H1 (cell line): ENCODE measurements around the gene ANAPC13. TPM values are rescaled to one million over a fixed set of nuclear protein-coding genes. Genes with fewer than 3 reads are reported as not detected.

ENCODE experiments used
- CTCF ChIP-seq, 3 experiments: IDR thresholded peaks; 1 replicate in 2 of 3; 2 replicates in 1 of 3; pipeline versions ENCODE4 v1.5.1 to v1.6.1; 2011; ENCODE audit warnings: low read length in 3 of 3, mild to moderate bottlenecking in 3 of 3, inconsistent platforms in 2 of 3, low read depth in 1 of 3, moderate library complexity in 1 of 3; ENCODE audit not compliant: insufficient read depth in 1 of 3; ENCODE audit errors: control extremely low read depth in 1 of 3
- KDM4A ChIP-seq: IDR thresholded peaks from one replicate; pipeline ENCODE4 v1.7.1; 2012; ENCODE audit warnings: low read depth, mild to moderate bottlenecking, moderate library complexity, low read length, inconsistent platforms; ENCODE audit not compliant: severe bottlenecking
- TAF7 ChIP-seq: optimal IDR thresholded peaks from 2 replicates; pipeline ENCODE3; 2011; ENCODE audit warnings: low read depth, mild to moderate bottlenecking, inconsistent platforms, low read length, moderate library complexity, borderline replicate concordance
- polyA plus RNA-seq, 7 experiments: library from polyadenylated mRNA; depleted of rRNA in 3 of 7; stranded (reverse) in 5 of 7; unstranded in 2 of 7; fragments of >200 nt in 5 of 7; fragments of 200-250 nt in 2 of 7; gene quantifications; 1 replicate in 5 of 7; 2 replicates in 1 of 7; 4 replicates in 1 of 7; pipeline versions ENCODE4 v1.2.1 to v1.2.3, GENCODE V29; 2011 to 2013; ENCODE audit warnings: missing spikeins in 2 of 7, mixed read lengths in 2 of 7
- total RNA-seq: library from RNA; stranded (reverse); fragmentation: NEBNext Ultra II Directional; extraction: Animal tissue kit (Norgen Biotek cat#: 25700); gene quantifications from 2 replicates; pipeline ENCODE4 v1.2.1, GENCODE V29; 2021

The ANAPC13 gene
- total and polyA plus RNA-seq, 2 of the 8 experiments (the other 6 are each of a cell fraction or from before 2014, with no cell fraction given), result 33.3 to 34.0 TPM

GRCh38 chr3:134485075-134485717 is 589 bp downstream of the ANAPC13 start (continued):
- TF ChIP-seq TAF7, result peak; percentile 55
- peak; percentile 4 for TF ChIP-seq KDM4A
- TF ChIP-seq CTCF (IDR thresholded peaks at IDR 0.05; ENCODE audit: control extremely low read depth in 1 of 3, insufficient read depth in 1 of 3, low read depth in 1 of 3, low read length in 3 of 3), result no peak
